ENCODE results near the gene NAV1. TPM values are rescaled to one million over a fixed set of nuclear protein-coding genes. Genes with fewer than 3 reads are reported as not detected.
A peak's percentile ranks its signal among the peaks of the same experiment; 100 is the strongest.

NAV1 gene
- total and polyA plus RNA-seq, 11 donors: 30.5 to 107 (median 73.4) TPM

- TF ChIP-seq POLR2A (IDR thresholded peaks at IDR 0.05): no peak
- TF ChIP-seq CTCF (IDR thresholded peaks at IDR 0.05): no peak
- no peak for DNase-seq
- no peak for ATAC-seq
- 54 to 64% (median 59%) methylated on average over 7 of the region's 7 CpGs for WGBS, 4 donors
- H3K4me1 ChIP-seq: peaks cover 12 to 98% (median 82%) of the 10 kb centered on the region in 12 donors
- H3K36me3 ChIP-seq: no peaks in the 10 kb centered on the region
- peak overlapping the region in 9 of 12 donors; percentile 6 to 76 (median 44) for H3K27ac ChIP-seq
- H3K9me3 ChIP-seq: no peaks in the 10 kb centered on the region
- no peaks in the 10 kb centered on the region for H3K27me3 ChIP-seq
- no peak overlapping the region for H3K4me3 ChIP-seq
- intact Hi-C loops (cut with DNase I): loop anchor here in 3 of 10 donors (1.0 to 5.0 kb wide), 3 partner anchors 17 to 236 kb away; no protein-coding TSS in a partner anchor
Measured at GRCh38 chr1:201557572-201557958, 18.6 kb downstream of the NAV1 start.

- Histone ChIP-seq H3K36me3 (no peaks in the 10 kb centered on the region), H3K9me3 (no peaks in the 10 kb centered on the region), H3K4me3 (no peak overlapping the region), H3K27me3 (no peaks in the 10 kb centered on the region), H3K27ac (peak overlapping the region in 4 of 12 donors; percentile 25 to 51 (median 39)), H3K4me1 (peaks cover 14 to 94% (median 73%) of the 10 kb centered on the region in 12 donors)
- DNase-seq (peak; percentile 81 to 89 (median 85)), ATAC-seq (peak; percentile 77 to 85 (median 78))
- 12 to 17% (median 15%) methylated on average over 12 to 13 of the region's 13 CpGs for WGBS, 4 donors
- TF ChIP-seq CTCF (IDR thresholded peaks at IDR 0.05) (peak; percentile 90 to 97 (median 94)), POLR2A (IDR thresholded peaks at IDR 0.05) (no peak)
- intact Hi-C loops (cut with DNase I): loop anchor here (1.0 to 10.0 kb wide), 11 partner anchors 29 to 236 kb away; no protein-coding TSS in a partner anchor
Measured at GRCh38 chr1:201559679-201560162, 20.8 kb downstream of the NAV1 start.

- no peaks in the 10 kb centered on the region for H3K9me3 ChIP-seq
- H3K36me3 ChIP-seq: no peaks in the 10 kb centered on the region
- TF ChIP-seq POLR2A (IDR thresholded peaks at IDR 0.05): no peak
- no peak for TF ChIP-seq CTCF (IDR thresholded peaks at IDR 0.05)
- peaks cover 14 to 94% (median 68%) of the 10 kb centered on the region in 12 donors for H3K4me1 ChIP-seq
- DNase-seq (no peak), ATAC-seq (no peak)
- intact Hi-C loops (cut with DNase I): loop anchor here in 8 of 10 donors (1.0 to 10.0 kb wide), 7 partner anchors 42 to 232 kb away; no protein-coding TSS in a partner anchor
- peak overlapping the region in 3 of 12 donors; percentile 34 to 51 (median 46) for H3K27ac ChIP-seq
- H3K4me3 ChIP-seq: no peak overlapping the region
- WGBS, 4 donors: 72 to 80% (median 75%) methylated on average over 5 to 9 of the region's 9 CpGs
- H3K27me3 ChIP-seq: no peaks in the 10 kb centered on the region
Measured at GRCh38 chr1:201560328-201561194, 21.6 kb downstream of the NAV1 start.

- Histone ChIP-seq H3K9me3 (no peaks in the 10 kb centered on the region), H3K27me3 (no peaks in the 10 kb centered on the region), H3K4me3 (no peak overlapping the region), H3K4me1 (peaks cover 16 to 94% (median 71%) of the 10 kb centered on the region in 12 donors), H3K36me3 (no peaks in the 10 kb centered on the region), H3K27ac (peak overlapping the region in 4 of 12 donors; percentile 51 to 69 (median 59))
- no peak for ATAC-seq
- intact Hi-C loops (cut with DNase I): loop anchor here in 7 of 10 donors (2.0 to 10.0 kb wide), 6 partner anchors 41 to 232 kb away; no protein-coding TSS in a partner anchor
- WGBS, 4 donors: 74 to 82% (median 80%) methylated on average over 3 of the region's 3 CpGs
- DNase-seq: no peak
- TF ChIP-seq CTCF (IDR thresholded peaks at IDR 0.05) (no peak), POLR2A (IDR thresholded peaks at IDR 0.05) (no peak)
Measured at GRCh38 chr1:201561195-201561564, 22.3 kb downstream of the NAV1 start.

All from heart left ventricle (tissue), 16 donors.